ENCODE data around the gene XPO4.
A peak's percentile ranks its signal among the peaks of the same experiment; 100 is the strongest.
"Not testable (repeated sequence)": the region's sequence is repeated elsewhere in the genome, so short reads cannot be mapped to it uniquely, and the experiment has no call there.

XPO4 gene

DNA sequence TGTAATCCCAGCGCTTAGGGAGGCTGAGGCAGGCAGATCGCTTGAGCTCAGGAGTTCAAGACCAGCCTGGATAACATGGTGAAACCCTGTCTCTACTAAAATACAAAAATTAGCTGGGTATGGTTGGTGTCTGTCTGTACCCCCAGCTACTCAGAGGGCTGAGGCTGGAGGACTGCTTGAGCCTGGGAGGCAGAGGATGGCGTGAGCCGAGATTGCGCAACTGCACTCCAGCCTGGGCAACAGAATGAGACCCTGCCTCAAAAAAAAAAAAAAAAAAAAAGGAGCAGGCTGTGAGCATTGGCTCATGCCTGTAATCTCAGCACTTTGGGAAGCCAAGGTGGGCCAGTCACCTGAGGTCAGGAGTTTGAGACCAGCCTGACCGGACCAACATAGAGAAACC is 12.0 kb downstream of the XPO4 start:
- DNase-seq = not testable (repeated sequence)

DNA sequence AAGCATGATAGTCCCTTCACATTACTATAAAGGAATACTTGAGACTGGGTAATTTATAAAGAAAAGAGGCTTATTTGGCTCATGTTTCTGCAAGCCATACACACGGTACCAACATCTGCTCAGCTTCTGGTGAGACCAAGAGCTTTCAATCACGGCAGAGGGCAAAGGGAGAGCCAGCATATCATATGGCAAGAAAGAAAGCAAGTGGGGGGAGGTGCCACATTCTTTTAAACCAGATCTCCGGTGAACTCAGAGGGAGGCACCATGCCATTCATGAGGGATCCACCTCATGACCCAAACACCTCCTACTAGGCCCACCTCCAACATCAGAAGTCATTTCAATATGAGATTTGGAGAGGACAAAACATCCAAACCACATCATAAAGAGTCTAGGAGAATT is 20.3 kb downstream of the XPO4 start:
- DNase-seq = peak; percentile 17

DNA sequence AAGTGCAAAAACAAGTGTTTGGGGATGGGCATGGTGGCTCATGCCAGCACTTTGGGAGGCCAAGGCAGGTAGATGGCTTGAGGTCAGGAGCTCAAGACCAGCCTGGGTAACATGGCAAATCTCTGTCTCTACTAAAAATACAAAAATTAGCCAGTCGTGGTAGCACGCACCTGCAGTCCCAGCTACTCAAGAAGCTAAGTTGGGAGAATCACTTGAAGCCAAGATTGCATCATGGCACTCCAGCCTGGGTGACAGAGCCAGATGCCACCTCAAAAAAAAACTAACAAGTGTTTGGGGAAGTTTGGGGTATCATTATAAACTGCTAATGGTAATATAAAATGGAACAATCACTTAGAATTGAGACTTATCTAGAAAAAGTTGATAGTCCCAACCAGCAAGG is 24.6 kb downstream of the XPO4 start:
- DNase-seq = no peak

DNA sequence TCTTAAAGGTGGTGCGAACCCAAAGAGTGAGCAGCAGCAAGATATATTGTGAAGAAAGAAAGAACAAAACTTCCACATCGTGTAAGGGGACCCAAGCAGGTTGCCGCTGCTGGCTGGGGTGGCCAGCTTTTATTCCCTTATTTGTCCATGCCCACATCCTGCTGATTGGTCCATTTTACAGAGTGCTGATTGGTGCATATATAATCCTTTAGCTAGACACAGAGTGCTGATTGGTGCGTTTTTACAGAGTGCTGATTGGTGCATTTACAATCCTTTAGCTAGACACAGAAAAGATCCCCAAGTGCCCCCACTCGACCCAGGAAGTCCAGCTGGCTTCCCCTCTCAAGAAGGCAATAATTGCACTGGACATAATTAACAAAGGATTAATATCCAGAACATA is 25.7 kb downstream of the XPO4 start:
- not testable (repeated sequence) for DNase-seq

DNA sequence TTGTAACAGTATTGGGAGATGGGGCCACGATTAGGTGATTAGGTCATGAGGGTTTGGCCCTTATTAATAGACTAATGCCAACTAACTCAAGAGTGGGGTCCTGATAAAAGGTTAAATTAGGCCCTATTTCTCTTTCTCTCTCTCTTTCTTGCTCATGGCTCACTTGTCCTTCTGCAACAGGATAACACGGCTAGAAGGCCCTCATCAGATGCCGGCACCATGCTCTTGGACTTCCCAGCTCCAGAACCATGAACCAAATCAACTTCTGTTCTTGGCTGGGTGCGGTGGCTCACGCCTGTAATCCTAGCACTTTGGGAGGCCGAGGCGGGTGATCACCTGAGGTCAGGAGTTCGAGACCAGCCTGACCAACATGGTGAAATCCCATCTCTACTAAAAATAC is 28.1 kb downstream of the XPO4 start:
- DNase-seq = not testable (repeated sequence)

DNA sequence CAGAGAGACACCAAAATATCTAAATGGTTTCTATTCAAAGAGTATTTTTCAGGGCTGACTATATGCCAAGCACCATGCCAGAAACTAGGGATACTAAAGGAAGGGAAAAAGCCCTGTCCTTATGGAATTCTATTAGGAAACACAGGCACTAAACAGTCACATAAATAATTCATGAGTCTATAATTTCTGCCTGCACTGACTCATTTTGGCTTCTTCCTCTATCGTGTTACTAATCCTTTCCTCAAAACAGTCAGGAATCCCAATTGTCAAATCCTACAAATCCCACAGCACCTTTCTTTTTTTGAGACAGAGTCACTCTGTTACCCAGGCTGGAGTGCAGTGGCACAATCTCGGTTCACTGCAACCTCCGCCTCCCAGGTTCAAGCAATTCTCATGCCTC is 29.2 kb downstream of the XPO4 start:
- DNase-seq = peak; percentile 2

DNA sequence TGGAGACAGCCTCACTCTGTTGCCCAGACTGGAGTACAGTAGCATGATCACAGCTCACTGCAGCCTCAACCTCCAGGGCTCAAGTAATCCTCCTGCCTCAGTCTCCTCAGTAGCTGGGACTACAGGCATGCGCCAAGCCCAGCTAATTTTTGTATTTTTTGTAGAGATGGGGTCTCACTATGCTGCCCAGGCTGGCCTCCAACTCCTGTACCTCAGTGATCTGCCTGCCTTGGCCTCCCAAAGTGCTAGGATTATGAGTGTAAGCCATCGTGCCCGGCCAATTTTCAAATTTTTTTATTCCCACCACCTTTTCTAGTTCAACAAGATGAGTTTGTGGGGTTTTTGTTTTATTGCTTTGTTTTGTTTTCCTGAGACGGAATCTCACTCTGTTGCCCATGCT is 31.7 kb downstream of the XPO4 start:
- DNase-seq = no peak

DNA sequence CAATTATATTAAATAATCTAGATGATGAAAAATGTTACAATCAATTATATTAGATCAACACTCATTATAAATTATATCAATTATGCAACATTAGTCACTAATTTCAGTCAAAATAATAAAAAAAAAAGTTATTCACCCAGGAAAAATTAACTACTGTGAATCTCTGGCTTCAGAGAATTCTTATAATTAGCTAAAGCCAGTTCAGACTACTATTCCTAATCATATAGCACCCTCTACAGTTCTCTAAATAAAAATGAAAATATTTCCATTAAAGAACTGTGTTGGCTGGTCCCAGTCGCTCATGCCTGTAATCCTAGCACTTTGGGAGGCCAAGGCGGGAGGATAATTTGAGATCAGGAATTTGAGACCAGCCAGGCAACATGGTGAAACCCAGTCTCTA is 33.0 kb downstream of the XPO4 start:
- DNase-seq = peak; percentile 19

DNA sequence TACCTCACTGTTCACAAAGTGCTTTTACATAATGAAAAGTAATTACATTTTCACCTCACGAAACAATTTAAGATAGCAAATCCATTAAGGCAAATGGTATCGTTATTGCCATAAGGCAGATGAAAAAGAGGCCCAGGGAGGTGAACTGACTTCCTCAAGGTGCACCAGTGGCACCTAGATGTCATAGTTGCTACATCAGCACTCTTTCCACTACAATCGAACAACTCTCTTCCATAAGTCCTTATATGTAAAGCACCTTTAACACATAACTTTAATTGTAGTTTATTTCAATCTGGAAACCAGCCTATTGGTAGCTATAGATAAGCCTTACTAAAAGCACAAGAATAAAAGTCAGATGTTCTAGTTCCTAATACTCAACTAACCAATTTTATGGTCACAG is 35.1 kb downstream of the XPO4 start:
- no peak for DNase-seq

DNA sequence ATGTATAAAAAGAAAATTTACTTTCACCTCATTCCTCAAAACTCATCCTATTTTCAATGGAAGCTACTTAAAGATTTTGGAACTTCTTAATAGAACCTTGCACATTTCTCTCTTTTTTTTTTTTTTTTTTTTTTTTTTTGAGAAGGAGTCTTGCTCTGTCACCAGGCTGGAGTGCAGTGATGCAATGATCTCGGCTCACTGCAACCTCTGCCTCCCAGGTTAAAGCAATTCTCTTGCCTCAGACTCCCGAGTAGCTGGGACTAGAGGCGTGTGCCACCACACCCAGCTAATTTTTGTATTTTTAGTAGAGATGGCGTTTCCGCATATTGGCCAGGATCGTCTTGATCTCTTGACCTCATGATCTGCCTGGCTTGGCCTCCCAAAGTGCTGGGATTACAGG is 40.9 kb downstream of the XPO4 start:
- not testable (repeated sequence) for DNase-seq

DNA sequence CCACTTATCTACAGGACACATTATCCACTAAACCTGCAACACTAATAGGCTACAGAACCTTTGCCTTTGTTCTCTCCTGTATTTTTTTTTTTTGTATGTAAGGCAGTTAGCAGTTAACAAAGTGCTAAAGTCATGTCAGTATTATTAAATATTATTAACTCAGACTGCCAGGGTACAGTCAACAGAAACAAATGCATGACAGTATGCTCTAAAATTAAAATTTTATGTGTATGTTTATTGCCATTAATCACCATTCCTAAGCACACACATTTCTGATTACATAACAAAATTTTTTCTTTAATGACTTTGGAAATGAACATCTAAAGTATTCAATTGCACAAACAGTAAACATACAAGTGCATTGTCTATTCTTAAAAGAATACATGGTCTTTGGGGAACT is 41.7 kb downstream of the XPO4 start:
- no peak for DNase-seq

DNA sequence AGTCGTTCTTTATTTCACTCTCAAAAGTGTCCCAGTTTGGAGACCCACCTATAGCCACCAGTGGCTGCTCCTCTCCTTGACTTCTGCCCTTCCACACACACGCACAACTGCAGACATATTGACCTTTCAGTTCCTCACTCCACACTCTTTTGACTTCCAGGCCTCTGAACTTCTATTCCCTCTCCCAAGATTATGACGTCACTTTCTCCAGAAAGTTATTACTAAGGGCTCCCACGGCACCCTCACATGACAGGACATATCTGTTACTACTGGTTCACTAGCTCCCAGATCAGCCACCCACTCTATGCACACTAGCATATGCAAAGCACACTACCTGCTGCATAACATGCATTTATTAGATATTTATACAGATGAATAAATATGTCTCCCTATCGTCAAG is 45.9 kb downstream of the XPO4 start:
- no peak for DNase-seq

DNA sequence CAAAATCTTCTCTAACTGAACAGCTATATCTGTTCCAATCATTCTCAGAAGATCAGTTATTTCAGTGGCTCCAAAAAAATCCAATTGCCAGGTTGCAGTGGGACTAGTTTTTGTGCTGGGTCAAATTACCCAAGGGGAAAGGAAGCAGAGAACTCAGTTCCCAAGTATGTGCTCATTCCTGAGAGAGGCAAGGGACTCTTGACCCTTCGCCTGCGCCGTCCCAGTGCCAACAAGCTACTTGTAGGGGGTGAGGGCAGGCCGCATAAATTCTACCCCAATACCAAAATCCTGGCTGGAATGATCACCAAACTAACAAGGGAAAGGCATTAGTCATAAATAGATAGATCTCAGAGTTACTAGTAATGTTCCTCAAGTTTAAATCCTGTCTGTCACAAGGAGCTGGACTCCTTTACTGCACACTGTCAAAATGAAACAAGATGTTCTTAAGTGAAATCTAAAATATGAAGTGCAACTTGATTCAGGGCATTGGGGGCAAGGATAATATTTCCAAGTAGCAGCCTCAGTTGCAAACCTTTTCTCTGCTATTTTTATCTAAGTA is 50.6 kb downstream of the XPO4 start:
- no peak for DNase-seq

DNA sequence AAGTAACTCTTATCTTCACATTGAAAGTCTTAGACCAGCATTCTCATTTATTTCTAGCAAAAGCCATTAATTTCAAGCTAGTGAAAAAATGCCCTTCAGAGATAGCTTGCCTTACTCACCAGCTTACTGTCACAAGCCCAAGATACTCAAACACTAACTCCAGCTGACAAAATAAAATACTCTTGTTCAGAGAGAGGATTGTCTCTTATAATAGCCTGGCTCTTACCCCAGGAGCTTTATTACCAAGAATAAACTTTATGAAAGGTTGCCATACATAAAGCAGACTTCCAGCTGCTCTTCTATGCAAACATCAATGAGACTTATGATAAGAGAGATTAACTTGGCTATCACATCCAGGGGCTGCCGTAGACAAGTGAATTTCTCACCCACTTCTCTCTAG is 53.6 kb downstream of the XPO4 start:
- peak; percentile 71 for DNase-seq

DNA sequence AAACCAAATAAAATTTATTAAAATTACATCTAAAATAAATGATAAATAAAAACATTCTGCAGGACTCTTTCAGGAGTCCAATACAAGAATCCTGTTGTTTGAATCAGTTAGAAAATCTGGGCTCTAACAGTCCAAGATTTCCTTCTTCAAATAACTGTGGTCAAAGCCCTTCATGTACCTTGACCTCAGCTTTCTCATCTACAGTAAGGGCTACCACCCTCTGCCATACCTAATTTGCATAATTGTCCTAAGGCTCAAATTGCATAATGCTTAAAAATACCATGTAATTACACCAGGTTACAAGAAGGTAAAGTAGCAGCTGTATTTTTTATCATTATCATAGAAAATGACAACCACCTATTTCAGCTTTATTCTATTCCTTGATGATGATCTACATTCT is 54.3 kb downstream of the XPO4 start:
- DNase-seq = peak; percentile 79

DNA sequence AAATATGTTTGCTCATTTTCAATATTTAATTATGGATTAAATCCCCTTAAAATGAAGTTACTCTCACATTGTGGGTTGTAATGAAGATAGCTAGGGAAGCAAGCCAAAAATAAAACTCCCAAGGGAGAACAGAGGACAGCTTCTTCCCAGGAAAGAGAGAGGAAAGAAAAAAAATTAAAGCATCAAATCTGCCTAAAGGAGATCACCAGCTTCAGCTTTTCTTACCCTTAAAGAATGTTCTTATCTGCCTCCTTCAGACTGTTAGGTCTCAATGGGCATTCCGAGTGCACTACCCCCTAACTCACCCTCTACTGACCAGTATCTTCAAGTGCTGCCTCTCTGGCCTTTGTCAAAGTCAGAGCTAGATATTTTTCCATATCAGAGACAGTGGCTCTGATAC is 55.2 kb downstream of the XPO4 start:
- peak; percentile 63 for DNase-seq

DNA sequence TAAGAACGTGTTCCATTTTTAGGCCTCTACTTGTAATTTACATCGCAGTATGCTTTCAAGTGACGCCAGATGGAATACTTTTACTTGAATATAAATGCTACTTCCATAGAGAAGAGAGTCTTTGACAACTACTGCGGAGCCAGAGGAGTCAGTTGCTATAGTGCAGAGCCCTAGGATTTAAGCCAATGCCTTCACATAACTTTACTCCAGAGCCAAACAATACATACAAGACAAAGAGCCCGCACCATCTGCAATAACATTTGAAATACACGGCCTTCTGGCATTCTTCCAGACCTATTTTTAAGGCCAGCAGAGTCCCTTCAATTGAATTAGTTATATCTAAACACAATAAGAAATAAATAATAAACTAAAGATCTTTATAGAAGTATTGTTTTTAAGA is 59.4 kb downstream of the XPO4 start:
- DNase-seq = no peak

DNA sequence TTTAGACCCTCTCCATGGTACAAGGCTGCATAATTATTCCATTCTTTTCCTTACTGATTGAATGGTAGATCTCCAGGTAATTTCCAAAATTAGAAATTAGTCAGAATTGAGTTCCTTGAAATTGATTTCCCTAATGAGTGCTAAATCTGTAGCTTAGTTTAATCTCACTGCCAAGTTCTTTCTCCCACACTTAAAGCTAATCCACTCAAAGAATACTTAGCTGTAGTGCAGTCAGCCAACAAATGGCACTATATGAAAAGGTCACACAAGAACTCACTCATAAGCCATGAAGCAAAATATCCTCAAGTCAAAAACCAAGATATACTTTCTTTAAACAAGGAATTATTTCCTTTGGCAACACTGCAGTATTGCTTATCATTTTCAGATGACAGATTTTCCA is 62.0 kb downstream of the XPO4 start:
- no peak for DNase-seq

DNA sequence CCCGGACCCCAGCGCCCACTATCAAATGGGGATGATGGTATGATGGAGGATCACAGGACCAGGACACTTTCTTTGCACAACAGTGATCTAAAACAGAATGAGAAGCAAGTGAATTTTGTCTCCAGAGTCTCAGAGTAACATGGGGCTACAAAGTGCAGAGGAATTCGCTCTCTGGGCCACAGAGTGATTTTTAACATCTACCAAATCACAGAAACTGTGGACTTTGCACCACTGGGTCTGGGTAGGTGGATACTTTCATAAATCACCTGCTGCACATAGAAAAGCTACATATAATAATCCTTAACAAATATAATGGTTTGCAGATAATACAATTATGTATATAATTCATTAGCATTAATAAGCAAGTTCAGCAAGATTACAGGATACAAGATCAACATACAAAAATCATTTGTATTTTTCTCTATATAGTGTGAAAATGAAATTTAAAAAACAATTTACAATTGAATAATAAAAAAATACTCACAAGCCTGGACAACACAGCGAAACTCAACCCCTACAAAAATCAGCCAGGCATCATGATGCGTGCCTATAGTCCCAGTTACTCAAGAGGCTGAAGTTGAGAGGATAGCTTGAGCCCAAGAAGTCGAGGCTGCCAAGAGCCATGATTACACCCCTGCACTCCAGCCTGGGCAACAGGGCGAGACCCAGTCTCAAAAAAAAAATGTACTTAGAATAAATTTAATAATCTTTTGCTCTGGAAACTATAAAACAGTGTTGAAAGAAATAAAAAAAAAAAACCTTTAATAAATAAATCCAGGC is 68.5 kb downstream of the XPO4 start:
- no peak for DNase-seq

DNA sequence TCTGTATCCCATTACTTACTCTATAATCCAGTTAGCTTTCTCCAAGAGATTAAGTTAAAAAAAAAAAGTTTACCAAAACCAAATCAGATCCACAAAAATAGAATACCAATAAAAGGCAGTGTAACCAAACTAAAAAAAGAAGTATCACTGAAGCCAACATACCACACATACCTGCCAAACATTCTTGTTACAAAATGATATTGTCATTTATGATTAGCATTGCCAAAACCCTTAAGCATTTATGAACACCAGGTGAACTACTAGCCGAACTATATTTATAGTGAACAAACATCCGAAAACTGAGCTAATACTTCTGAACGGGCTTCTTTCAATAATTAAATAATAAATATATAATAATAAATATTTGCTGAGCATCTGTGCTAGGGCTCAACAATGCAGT is 69.7 kb downstream of the XPO4 start:
- DNase-seq = no peak

DNA sequence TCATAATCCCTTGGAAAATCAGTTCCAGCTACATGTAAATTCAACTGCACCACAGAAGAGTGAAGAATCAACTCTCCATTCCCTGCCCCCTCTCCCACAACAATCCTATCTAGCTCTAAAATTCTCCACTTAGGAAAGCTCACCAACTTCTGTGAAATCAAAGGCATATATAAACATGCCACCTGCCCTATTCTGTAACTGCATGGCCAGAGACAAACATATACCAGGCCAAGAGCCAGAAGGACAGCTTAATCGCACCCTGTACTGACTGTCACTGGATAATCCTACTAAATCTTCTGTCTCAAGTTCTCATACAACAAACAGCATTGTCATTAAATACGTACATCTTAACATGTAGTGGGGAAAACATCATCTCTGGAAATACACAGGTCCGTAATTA is 70.6 kb downstream of the XPO4 start:
- DNase-seq = peak; percentile 32

DNA sequence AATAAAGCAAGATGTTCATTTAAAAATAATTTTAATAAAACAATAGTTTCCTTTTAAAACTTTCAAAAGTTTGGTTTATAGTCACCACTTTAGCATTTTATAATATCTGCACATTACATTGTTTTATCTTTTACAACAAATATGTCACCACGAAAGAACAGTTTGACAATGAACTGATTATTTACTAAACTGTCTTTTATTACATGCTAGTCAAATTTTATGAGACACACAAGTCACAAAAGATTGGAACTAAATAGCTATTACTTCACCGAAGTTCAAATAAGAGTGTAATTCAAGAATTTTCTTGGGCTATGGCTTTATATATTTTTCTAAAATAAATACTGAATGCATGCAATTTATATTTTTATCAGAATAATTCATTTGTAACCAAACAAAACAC is 71.3 kb downstream of the XPO4 start:
- no peak for DNase-seq

DNA sequence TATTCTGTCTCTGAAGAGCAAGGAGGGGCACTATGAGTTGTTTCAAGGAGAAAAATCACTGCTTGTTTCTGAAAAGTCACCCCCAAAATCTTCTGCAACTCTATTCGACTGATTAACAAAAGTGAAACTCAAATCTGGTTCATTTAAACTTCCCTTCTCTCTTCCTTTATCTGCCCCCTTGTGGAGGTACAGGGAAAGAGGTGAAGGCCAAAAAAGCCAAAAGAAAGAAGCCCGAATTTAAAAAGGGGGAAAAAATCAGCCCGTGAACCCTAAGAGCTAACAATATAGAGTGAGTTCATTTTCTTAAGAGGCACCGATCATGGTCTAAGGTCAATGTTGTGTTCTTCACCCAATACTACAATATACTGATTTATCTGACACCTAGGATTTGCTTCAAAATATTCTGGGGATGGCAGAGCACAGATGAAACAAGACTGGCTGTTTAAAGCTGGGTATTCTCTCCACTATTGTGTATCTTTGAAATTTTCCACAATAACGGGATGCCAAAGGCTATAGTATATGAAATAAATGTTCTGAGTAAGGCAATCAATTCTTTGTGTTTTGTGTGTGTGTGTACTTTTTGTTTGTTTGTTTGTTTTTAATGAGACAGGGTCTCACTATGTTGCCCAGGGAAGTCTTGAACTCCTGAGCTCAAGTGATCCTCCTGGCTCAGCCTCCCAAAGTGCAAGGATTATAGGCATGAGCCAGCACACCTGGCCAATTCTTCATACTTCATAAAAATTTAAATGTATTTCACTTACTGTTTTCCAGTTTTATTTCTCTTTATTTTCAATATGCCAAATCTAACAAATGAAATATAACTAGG is 73.8 kb downstream of the XPO4 start:
- peak; percentile 57 for DNase-seq

All from NCI-H69 (cell line).